Activated CD8-positive, alpha-beta T cell treated with anti-CD3 and anti-CD28 coated beads for 36 hours (primary cell): ENCODE results near the gene ANKRD13B. TPM values are rescaled to one million over a fixed set of nuclear protein-coding genes. Genes with fewer than 3 reads are reported as not detected.

Source experiments
- ATAC-seq: fragments of 200-7000 bp; cut with Tn5 transposase; one replicate; pipeline ENCODE4 v1.10.0; 2021; ENCODE audit warnings: mild to moderate bottlenecking, moderate library complexity
- CTCF ChIA-PET: fragments of 350-600 bp; sonication (Branson Sonifier 250); formaldehyde crosslinking; loops from one replicate; lab custom pipeline; 2021; ENCODE audit warnings: antibody characterized with exemption; lab: Charles Lee
- POLR2A ChIA-PET: fragments of 350-600 bp; sonication (Branson Sonifier 250); formaldehyde crosslinking; loops from one replicate; lab custom pipeline; 2021; ENCODE audit warnings: antibody characterized with exemption; lab: Charles Lee
- DNase-seq: peaks from one replicate; pipeline ENCODE4 v3.0.0-alpha.2; 2020
- H3K27ac Mint-ChIP-seq: one replicate; pipeline ENCODE4 v1.8.0; 2021; ENCODE audit warnings: mild to moderate bottlenecking, mixed read lengths
- H3K27me3 Mint-ChIP-seq: one replicate; pipeline ENCODE4 v1.8.0; 2021; ENCODE audit warnings: mixed read lengths
- H3K36me3 Mint-ChIP-seq: one replicate; pipeline ENCODE4 v1.8.0; 2021; ENCODE audit warnings: low read depth, mixed read lengths
- H3K4me1 Mint-ChIP-seq: one replicate; pipeline ENCODE4 v1.8.0; 2021; ENCODE audit warnings: low read depth, mixed read lengths
- H3K4me3 Mint-ChIP-seq: one replicate; pipeline ENCODE4 v1.8.0; 2021; ENCODE audit warnings: mild to moderate bottlenecking, moderate library complexity, mixed read lengths
- H3K9me3 Mint-ChIP-seq: one replicate; pipeline ENCODE4 v1.8.0; 2021; ENCODE audit warnings: mixed read lengths
- CTCF ChIP-seq: fragments of 200-600 bp; IDR thresholded peaks from one replicate; pipeline ENCODE4 v1.8.0; 2022; ENCODE audit warnings: antibody characterized with exemption, mild to moderate bottlenecking
- intact Hi-C: fragments of 100-400 bp; cut with micrococcal nuclease; formaldehyde crosslinking; loops from one replicate; pipeline ENCODE4 v1.10.0; 2022
- total RNA-seq, 2 experiments: library from RNA; stranded (reverse); gene quantifications; one replicate each; pipeline ENCODE4 v1.2.3, GENCODE V29; 2021

The ANKRD13B gene
- total RNA-seq, 2 experiments from 2014 or later, result 22.8 to 22.9 TPM

DNA sequence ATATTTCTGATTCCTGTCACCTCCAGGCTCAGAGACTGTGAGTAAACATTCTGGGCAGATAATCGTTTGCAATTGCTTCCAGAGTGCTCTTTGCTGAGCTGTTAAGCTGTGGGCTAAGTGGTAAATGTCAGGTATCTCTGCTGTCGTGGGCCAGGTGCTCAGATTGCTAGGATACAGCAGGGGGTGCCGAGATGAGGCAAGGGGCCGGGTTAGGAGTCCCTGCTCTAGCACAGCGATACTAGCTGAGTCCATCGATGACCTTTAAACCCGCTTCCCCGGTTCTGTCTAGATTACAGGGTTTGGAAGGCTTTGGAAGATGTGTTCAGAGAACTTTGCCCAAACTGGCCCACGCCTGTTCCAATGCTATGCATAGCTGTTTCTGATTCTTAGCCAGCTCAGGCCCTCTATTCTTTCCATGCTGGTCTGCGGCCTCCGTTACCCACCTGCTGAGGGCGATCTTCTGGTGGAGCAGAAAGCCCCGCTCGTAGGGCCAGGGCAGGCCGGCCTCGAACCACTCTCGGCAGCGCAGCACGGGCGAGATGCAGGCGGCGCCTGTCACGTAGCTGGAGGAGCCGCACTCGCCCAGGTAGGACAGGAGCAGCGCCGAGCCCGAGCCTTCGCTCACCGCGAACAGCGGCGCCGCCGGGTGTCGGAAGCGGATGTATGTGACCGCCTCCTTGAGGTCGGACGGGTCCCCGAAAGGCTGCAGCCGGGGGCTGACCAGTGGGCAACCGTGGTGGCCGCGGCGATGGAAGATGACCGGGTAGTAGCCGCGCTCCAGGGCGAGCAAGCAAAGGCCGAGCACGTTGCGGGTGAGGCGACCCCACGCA is 27.1 kb upstream of the ANKRD13B start:
- peak; percentile 75 for DNase-seq
- no peaks in the 10 kb centered on the region for H3K27me3 Mint-ChIP-seq
- H3K4me3 Mint-ChIP-seq, result peak overlapping the region; percentile 86
- CTCF ChIA-PET, result interaction anchor here (0.7 to 11.2 kb wide), 11 partner anchors 7 to 350 kb away, joined by 3 to 102 read pairs (median 3); partner anchors contain the start of gene ANKRD13B
- H3K27ac Mint-ChIP-seq, result peak overlapping the region; percentile 87
- H3K36me3 Mint-ChIP-seq, result peaks cover 14% of the 10 kb centered on the region
- H3K9me3 Mint-ChIP-seq, result no peaks in the 10 kb centered on the region
- POLR2A ChIA-PET, result interaction anchor here (0.6 to 2.0 kb wide), 6 partner anchors 9 to 274 kb away, joined by 3 to 7 read pairs (median 4); no protein-coding TSS in a partner anchor
- no peak for TF ChIP-seq CTCF
- intact Hi-C loops, result no loop called here
- peak; percentile 11 for ATAC-seq
- peaks cover 34% of the 10 kb centered on the region for H3K4me1 Mint-ChIP-seq

- Mint-ChIP-seq H3K27me3 (no peaks in the 10 kb centered on the region), H3K4me3 (peak within 1 kb of the TSS; percentile 86), H3K27ac (peak within 1 kb of the TSS; percentile 91), H3K4me1 (peaks cover 32% of the 10 kb centered on the region), H3K9me3 (no peaks in the 10 kb centered on the region), H3K36me3 (peaks cover 14% of the 10 kb centered on the region)
- ChIA-PET POLR2A (interaction anchor here (0.6 to 2.1 kb wide), 11 partner anchors 8 to 275 kb away, joined by 3 to 8 read pairs (median 4); no protein-coding TSS in a partner anchor), CTCF (interaction anchor here (0.6 to 11.2 kb wide), 8 partner anchors 14 to 197 kb away, joined by 3 to 102 read pairs (median 20); partner anchors contain the start of gene ANKRD13B)
- intact Hi-C loops, result no loop called here
- DNase-seq (peak; percentile 77), ATAC-seq (peak; percentile 45)
- TF ChIP-seq CTCF, result no peak
These were observed 26.2 kb upstream of the ANKRD13B start, which contains the start of gene ABHD15 for GRCh38 chr17:29566473-29567303. Gene ABHD15, minus strand, starts transcription at chr17:29567037. Its CDS starts 71 bp downstream, at chr17:29566966.

GRCh38 chr17:29567304-29567553 is 25.7 kb upstream of the ANKRD13B start:
- Mint-ChIP-seq H3K4me3 (peak overlapping the region; percentile 86), H3K27me3 (no peaks in the 10 kb centered on the region), H3K36me3 (peaks cover 11% of the 10 kb centered on the region), H3K4me1 (peaks cover 27% of the 10 kb centered on the region), H3K9me3 (no peaks in the 10 kb centered on the region), H3K27ac (peak overlapping the region; percentile 79)
- ChIA-PET POLR2A (interaction anchor here (1.0 to 2.1 kb wide), 10 partner anchors 9 to 273 kb away, joined by 3 to 8 read pairs (median 4); no protein-coding TSS in a partner anchor), CTCF (interaction anchor here (0.6 to 11.2 kb wide), 7 partner anchors 13 to 197 kb away, joined by 3 to 102 read pairs (median 21); partner anchors contain the start of gene ANKRD13B)
- intact Hi-C loops, result no loop called here
- DNase-seq (no peak), ATAC-seq (peak; percentile 3)
- no peak for TF ChIP-seq CTCF

GRCh38 chr17:29567554-29568330 is 25.2 kb upstream of the ANKRD13B start:
- intact Hi-C loops, result no loop called here
- POLR2A ChIA-PET, result interaction anchor here (0.6 to 2.1 kb wide), 16 partner anchors 9 to 273 kb away, joined by 3 to 8 read pairs (median 4); no protein-coding TSS in a partner anchor
- DNase-seq (peak; percentile 87), ATAC-seq (peak; percentile 67)
- H3K36me3 Mint-ChIP-seq, result peaks cover 7% of the 10 kb centered on the region
- peaks cover 23% of the 10 kb centered on the region for H3K4me1 Mint-ChIP-seq
- H3K9me3 Mint-ChIP-seq, result no peaks in the 10 kb centered on the region
- H3K4me3 Mint-ChIP-seq, result peak overlapping the region; percentile 86
- H3K27ac Mint-ChIP-seq, result peak overlapping the region; percentile 91
- peak; percentile 66 for TF ChIP-seq CTCF
- H3K27me3 Mint-ChIP-seq, result no peaks in the 10 kb centered on the region
- CTCF ChIA-PET, result interaction anchor here (0.9 to 11.2 kb wide), 8 partner anchors 13 to 198 kb away, joined by 3 to 102 read pairs (median 20); partner anchors contain the start of gene ANKRD13B
